ENCODE data around the gene TAX1BP1.

DNA sequence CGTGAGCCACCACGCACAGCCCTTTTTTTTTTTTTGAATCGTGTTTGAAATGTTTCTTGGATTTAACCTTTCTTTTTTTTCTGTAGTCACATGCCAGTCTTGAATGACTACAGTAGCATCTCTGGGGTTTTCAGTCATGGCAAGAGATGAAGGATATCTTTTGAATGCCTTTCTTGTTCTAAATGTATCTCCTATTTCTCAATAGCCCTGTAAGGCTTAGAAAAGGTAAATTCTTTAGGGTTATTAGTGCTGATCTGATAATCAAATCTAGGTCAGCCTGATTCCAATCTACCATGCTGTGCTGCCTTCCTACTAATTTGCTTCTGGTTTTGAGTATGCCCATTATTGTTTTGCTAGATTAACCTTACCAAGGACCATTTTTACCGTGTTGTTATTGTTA is 70.2 kb downstream of the TAX1BP1 start:
- TF ChIP-seq, protein P1, sequence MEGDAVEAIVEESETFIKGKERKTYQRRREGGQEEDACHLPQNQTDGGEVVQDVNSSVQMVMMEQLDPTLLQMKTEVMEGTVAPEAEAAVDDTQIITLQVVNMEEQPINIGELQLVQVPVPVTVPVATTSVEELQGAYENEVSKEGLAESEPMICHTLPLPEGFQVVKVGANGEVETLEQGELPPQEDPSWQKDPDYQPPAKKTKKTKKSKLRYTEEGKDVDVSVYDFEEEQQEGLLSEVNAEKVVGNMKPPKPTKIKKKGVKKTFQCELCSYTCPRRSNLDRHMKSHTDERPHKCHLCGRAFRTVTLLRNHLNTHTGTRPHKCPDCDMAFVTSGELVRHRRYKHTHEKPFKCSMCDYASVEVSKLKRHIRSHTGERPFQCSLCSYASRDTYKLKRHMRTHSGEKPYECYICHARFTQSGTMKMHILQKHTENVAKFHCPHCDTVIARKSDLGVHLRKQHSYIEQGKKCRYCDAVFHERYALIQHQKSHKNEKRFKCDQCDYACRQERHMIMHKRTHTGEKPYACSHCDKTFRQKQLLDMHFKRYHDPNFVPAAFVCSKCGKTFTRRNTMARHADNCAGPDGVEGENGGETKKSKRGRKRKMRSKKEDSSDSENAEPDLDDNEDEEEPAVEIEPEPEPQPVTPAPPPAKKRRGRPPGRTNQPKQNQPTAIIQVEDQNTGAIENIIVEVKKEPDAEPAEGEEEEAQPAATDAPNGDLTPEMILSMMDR (optimal IDR thresholded peaks at IDR 0.05 in 1 of 3, IDR thresholded peaks at IDR 0.05 in 1 of 3, conservative IDR thresholded peaks at IDR 0.05 in 1 of 3; ENCODE audit: extremely low read depth in 1 of 3, insufficient read depth in 2 of 3, low read length in 3 of 3): no peak
- no peak for TF ChIP-seq EZH2 (IDR thresholded peaks at IDR 0.05; ENCODE audit: low read length)
